ENCODE data around the gene ENOSF1.
"Not testable (repeated sequence)": the region's sequence is repeated elsewhere in the genome, so short reads cannot be mapped to it uniquely, and the experiment has no call there.

The ENOSF1 gene

DNA sequence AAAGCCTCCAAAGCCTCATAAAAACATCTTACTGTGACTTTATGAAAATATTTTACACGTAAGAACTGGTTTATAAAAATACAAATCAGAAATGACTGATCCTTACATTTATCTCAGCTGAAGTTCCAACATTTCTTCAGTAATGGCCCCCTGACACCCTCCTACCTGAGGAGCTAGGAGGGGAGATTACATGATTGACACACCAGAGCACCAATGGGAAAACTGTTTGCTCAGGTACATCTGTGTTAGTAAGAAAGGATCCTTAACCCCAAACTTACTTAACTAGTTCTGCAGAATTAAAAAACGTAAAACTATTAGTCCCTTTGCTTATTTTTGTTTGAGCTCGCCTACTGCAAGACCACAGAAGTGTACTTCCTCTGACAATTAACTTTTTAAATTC lies 27.0 kb downstream of the ENOSF1 start:
- Histone ChIP-seq H3K9me3 (ENCODE audit: insufficient read depth, low read length) (no peaks in the 10 kb centered on the region), H3K36me3 (ENCODE audit: insufficient read depth, insufficient read length, low read length) (peaks cover 70% of the 10 kb centered on the region), H3K4me3 (ENCODE audit: insufficient read length, low read depth) (no peak overlapping the region), H3K27me3 (ENCODE audit: insufficient read depth, insufficient read length) (no peaks in the 10 kb centered on the region), H3K4me1 (ENCODE audit: insufficient read depth, insufficient read length) (peaks cover 7% of the 10 kb centered on the region), H3K9ac (ENCODE audit: insufficient read length, low read depth) (no peak overlapping the region)
- TF ChIP-seq SUZ12 (IDR thresholded peaks at IDR 0.05; ENCODE audit: extremely low read depth, insufficient read depth, insufficient read length) = no peak
- TF ChIP-seq YY1 (IDR thresholded peaks at IDR 0.05; ENCODE audit: insufficient read depth, insufficient read length) = no peak
- TF ChIP-seq ZNF274 (IDR thresholded peaks at IDR 0.05; ENCODE audit: low read depth, low read length) = no peak
- DNase-seq (ENCODE audit: low read depth, low spot score) = no peak

- H3K27me3 ChIP-seq (ENCODE audit: insufficient read depth, insufficient read length) = no peaks in the 10 kb centered on the region
- peaks cover 7% of the 10 kb centered on the region for H3K4me1 ChIP-seq (ENCODE audit: insufficient read depth, insufficient read length)
- no peak for DNase-seq (ENCODE audit: low read depth, low spot score)
- H3K4me3 ChIP-seq (ENCODE audit: insufficient read length, low read depth) = no peak overlapping the region
- H3K9me3 ChIP-seq (ENCODE audit: insufficient read depth, low read length) = no peaks in the 10 kb centered on the region
- H3K9ac ChIP-seq (ENCODE audit: insufficient read length, low read depth) = no peak overlapping the region
- H3K36me3 ChIP-seq (ENCODE audit: insufficient read depth, insufficient read length, low read length) = peaks cover 68% of the 10 kb centered on the region
- TF ChIP-seq SUZ12 (IDR thresholded peaks at IDR 0.05; ENCODE audit: extremely low read depth, insufficient read depth, insufficient read length) (no peak), YY1 (IDR thresholded peaks at IDR 0.05; ENCODE audit: insufficient read depth, insufficient read length) (no peak), ZNF274 (IDR thresholded peaks at IDR 0.05; ENCODE audit: low read depth, low read length) (no peak)
These were observed 28.9 kb downstream of the ENOSF1 start for GRCh38 chr18:683531-683930.

DNA sequence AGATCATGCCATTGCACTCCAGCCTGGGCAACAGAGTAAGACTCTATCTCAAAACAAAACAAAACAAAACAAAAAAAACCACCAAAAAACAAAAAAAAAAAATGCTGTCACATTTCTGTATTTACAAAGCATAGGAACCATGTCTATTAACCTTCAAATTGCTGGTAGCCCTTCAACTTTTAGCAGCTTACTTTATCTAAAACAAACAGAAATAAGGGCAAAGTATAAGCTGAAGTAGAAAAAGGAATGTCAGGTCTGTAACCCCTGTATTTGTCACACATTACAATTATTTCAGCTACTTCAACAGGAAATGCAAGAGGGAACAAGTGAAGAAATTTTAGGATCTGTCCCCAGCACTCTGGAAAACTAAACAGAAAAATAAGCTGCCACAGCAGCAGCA lies 29.6 kb downstream of the ENOSF1 start:
- H3K4me3 ChIP-seq (ENCODE audit: insufficient read length, low read depth) = no peak overlapping the region
- peaks cover 73% of the 10 kb centered on the region for H3K36me3 ChIP-seq (ENCODE audit: insufficient read depth, insufficient read length, low read length)
- no peaks in the 10 kb centered on the region for H3K27me3 ChIP-seq (ENCODE audit: insufficient read depth, insufficient read length)
- DNase-seq (ENCODE audit: low read depth, low spot score) = no peak
- H3K4me1 ChIP-seq (ENCODE audit: insufficient read depth, insufficient read length) = peaks cover 7% of the 10 kb centered on the region
- H3K9ac ChIP-seq (ENCODE audit: insufficient read length, low read depth) = no peak overlapping the region
- H3K9me3 ChIP-seq (ENCODE audit: insufficient read depth, low read length) = no peaks in the 10 kb centered on the region
- no peak for TF ChIP-seq ZNF274 (IDR thresholded peaks at IDR 0.05; ENCODE audit: low read depth, low read length)
- TF ChIP-seq SUZ12 (IDR thresholded peaks at IDR 0.05; ENCODE audit: extremely low read depth, insufficient read depth, insufficient read length) = no peak
- TF ChIP-seq YY1 (IDR thresholded peaks at IDR 0.05; ENCODE audit: insufficient read depth, insufficient read length) = no peak

DNA sequence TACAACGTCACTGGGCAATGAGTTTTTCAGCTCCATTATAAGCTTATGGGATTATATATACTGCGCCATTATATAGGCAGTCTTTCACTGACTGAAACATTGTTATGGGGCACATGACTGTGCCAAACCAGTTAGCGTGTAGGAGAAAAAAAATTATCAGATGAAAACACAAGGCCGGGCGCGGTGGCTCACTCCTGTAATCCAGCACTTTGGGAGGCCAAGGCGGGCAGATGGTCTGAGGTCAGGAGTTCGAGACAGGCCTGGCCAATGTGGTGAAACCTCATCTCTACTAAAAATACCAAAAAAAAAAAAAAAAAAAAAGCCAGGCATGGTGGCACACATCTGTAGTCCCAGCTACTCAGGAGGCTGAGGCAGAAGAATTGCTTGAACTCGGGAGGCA lies 30.0 kb downstream of the ENOSF1 start:
- not testable (repeated sequence) for H3K4me1 ChIP-seq (ENCODE audit: insufficient read depth, insufficient read length); DNase-seq (ENCODE audit: low read depth, low spot score); H3K4me3 ChIP-seq (ENCODE audit: insufficient read length, low read depth); H3K9ac ChIP-seq (ENCODE audit: insufficient read length, low read depth); H3K27me3 ChIP-seq (ENCODE audit: insufficient read depth, insufficient read length); H3K9me3 ChIP-seq (ENCODE audit: insufficient read depth, low read length)
- H3K36me3 ChIP-seq (ENCODE audit: insufficient read depth, insufficient read length, low read length) = peaks cover 74% of the 10 kb centered on the region

DNA sequence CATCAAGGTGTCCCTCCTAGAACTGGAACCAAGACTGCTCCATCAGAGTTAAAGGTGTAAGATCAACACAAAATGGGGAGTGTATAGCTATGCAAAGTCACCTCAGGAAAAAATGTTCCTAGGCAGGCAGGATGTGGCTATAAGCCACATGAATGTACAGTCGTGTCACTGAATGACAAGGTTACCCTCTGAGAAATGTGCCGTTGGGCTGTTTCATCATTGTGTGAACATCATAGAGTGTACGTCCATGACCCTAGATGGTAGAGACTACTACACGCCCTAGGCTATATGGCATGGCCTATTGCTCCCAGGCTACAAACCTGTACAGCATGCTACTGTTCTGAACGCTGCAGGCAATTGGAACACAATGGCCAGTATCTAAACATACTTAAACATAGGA lies 30.4 kb downstream of the ENOSF1 start:
- Histone ChIP-seq H3K4me1 (ENCODE audit: insufficient read depth, insufficient read length) (peaks cover 3% of the 10 kb centered on the region), H3K27me3 (ENCODE audit: insufficient read depth, insufficient read length) (no peaks in the 10 kb centered on the region), H3K9me3 (ENCODE audit: insufficient read depth, low read length) (no peaks in the 10 kb centered on the region), H3K4me3 (ENCODE audit: insufficient read length, low read depth) (no peak overlapping the region), H3K36me3 (ENCODE audit: insufficient read depth, insufficient read length, low read length) (peaks cover 70% of the 10 kb centered on the region), H3K9ac (ENCODE audit: insufficient read length, low read depth) (no peak overlapping the region)
- TF ChIP-seq ZNF274 (IDR thresholded peaks at IDR 0.05; ENCODE audit: low read depth, low read length) (no peak), SUZ12 (IDR thresholded peaks at IDR 0.05; ENCODE audit: extremely low read depth, insufficient read depth, insufficient read length) (no peak), YY1 (IDR thresholded peaks at IDR 0.05; ENCODE audit: insufficient read depth, insufficient read length) (no peak)
- no peak for DNase-seq (ENCODE audit: low read depth, low spot score)

GRCh38 chr18:680392-680791 lies 32.0 kb downstream of the ENOSF1 start:
- Histone ChIP-seq H3K4me3 (ENCODE audit: insufficient read length, low read depth) (no peak overlapping the region), H3K27me3 (ENCODE audit: insufficient read depth, insufficient read length) (no peaks in the 10 kb centered on the region), H3K9ac (ENCODE audit: insufficient read length, low read depth) (no peak overlapping the region), H3K9me3 (ENCODE audit: insufficient read depth, low read length) (no peaks in the 10 kb centered on the region), H3K4me1 (ENCODE audit: insufficient read depth, insufficient read length) (no peaks in the 10 kb centered on the region), H3K36me3 (ENCODE audit: insufficient read depth, insufficient read length, low read length) (peaks cover 73% of the 10 kb centered on the region)
- TF ChIP-seq YY1 (IDR thresholded peaks at IDR 0.05; ENCODE audit: insufficient read depth, insufficient read length) (no peak), SUZ12 (IDR thresholded peaks at IDR 0.05; ENCODE audit: extremely low read depth, insufficient read depth, insufficient read length) (no peak), ZNF274 (IDR thresholded peaks at IDR 0.05; ENCODE audit: low read depth, low read length) (no peak)
- no peak for DNase-seq (ENCODE audit: low read depth, low spot score)

DNA sequence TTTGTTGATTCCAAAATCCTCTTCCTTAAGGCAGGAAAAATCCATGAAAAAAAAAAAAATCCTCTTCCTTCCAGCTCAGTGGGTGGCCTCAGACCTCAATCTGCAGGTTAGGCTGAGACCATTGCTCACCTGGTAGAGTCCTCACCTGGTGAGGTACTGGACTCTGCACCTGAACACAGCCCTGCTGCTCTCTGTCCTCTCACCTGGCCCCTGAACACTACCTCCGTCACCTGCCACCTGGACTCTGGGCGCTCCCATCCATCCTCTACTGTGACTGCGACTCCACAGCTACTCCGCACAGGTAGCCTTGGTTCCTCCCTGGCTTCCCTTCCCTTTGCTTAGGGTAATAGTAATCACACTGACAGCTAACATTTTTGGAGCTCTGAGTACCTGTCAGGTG lies 32.9 kb downstream of the ENOSF1 start:
- Histone ChIP-seq H3K4me3 (ENCODE audit: insufficient read length, low read depth) (no peak overlapping the region), H3K9ac (ENCODE audit: insufficient read length, low read depth) (no peak overlapping the region), H3K4me1 (ENCODE audit: insufficient read depth, insufficient read length) (no peaks in the 10 kb centered on the region), H3K27me3 (ENCODE audit: insufficient read depth, insufficient read length) (no peaks in the 10 kb centered on the region), H3K36me3 (ENCODE audit: insufficient read depth, insufficient read length, low read length) (peaks cover 72% of the 10 kb centered on the region), H3K9me3 (ENCODE audit: insufficient read depth, low read length) (no peaks in the 10 kb centered on the region)
- no peak for DNase-seq (ENCODE audit: low read depth, low spot score)
- TF ChIP-seq SUZ12 (IDR thresholded peaks at IDR 0.05; ENCODE audit: extremely low read depth, insufficient read depth, insufficient read length) (no peak), YY1 (IDR thresholded peaks at IDR 0.05; ENCODE audit: insufficient read depth, insufficient read length) (no peak), ZNF274 (IDR thresholded peaks at IDR 0.05; ENCODE audit: low read depth, low read length) (no peak)
